NCI-H1694 treated with DMSO at 0.1 percent for 48 hours (cell line): ENCODE results near the gene TKT.

ENCODE experiments used
- DNase-seq: peaks from one replicate; lab custom pipeline; 2025; lab: John Stamatoyannopoulos, UW

TKT gene

GRCh38 chr3:53240989-53241972, 14.5 kb downstream of the TKT start:
- no peak for DNase-seq

DNA sequence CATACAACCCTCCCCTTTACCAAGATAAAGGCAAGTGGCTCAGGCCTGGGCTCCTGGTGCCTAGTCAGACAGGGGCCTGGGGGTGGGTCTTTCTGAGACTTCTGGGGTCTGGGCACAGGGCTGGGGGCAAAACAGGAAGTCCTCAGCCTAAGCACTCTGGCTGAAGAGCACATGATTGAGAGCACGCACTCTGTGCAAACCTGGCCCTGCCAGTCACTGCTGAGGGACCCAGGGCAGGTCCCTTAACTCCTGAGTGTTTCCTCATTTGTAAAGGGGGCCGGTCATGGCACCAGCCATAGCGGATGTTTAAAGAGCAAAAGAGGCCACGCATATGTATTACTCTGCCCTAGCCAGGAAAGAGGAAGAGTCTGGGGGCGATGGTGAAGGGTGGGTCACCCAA, 16.0 kb downstream of the TKT start:
- no peak for DNase-seq

DNA sequence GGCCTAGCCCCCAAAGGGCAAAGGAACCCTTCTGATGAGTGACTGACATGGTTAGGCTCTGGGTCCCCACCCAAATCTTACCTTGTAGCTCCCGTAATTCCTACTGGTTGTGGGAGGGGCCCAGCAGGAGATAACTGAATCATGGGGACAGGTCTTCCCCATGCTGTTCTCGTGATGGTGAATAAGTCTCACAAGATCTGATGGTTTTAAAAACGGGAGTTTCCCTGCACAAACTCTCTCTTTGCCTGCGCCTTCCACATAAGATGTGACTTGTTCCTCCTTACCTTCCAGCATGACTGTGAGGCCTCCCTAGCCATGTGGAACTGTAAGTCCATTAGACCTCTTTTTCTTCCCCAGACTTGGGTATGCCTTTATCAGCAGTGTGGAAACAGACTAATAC, 16.9 kb downstream of the TKT start:
- DNase-seq, result no peak

DNA sequence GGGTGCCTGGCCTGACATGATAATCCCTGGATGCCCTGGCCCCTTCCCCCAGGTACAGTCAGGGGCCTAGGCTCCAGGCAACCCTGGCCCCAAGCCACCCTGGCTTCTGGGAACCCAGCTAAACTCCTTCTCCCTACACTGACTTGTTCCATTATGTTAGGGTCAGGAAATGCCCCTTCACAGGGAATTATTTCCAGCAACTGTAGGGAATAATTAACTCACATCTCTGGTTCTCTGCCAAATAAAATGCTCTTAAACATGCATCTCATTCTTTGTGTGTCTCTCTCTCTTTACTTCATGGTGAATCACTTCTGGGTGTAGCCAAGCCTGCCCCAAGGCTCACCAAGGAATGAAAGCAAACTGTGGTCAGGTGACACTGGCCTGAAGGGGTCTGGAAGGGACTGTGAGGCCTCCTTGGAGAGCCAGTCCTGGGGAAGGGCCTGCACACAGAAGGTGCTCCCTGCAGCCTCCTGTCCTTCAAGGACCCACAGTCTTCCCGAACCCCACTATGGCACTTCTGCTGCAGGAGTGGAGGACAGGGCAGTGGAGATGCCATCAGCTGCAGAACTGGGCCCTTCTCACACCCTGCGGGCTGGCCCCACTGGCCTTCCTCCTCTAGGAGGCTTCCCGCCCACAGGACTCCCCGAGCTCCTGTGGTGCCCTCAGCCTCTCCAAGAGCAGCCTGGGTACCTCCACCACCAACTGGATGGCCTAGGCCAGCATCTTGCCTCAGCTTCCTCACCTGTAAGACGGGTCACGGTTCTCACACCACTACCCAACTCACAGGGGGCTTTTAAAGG, 17.6 kb downstream of the TKT start:
- DNase-seq, result no peak

GRCh38 chr3:53236112-53236841, 19.5 kb downstream of the TKT start:
- no peak for DNase-seq

GRCh38 chr3:53235545-53235944, 20.3 kb downstream of the TKT start:
- no peak for DNase-seq

DNA sequence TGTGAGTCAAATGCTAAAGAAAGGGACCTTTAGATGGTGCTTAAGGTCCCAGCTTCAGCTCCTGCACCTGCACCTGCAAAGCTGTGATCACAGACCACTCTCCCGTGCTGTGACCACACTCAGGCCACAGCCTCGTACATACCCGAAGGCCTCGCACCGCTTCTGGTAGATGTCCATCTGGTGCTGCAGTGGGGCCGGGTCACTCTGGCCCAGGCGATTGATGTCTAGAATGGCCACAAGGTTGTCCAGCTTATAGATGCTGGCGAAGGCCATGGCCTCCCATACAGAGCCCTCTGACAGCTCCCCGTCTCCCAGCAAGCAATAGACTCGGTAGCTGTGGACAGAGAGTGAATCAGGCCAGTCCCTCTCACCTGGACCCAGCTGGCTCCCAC, 21.0 kb downstream of the TKT start:
- DNase-seq, result no peak

DNA sequence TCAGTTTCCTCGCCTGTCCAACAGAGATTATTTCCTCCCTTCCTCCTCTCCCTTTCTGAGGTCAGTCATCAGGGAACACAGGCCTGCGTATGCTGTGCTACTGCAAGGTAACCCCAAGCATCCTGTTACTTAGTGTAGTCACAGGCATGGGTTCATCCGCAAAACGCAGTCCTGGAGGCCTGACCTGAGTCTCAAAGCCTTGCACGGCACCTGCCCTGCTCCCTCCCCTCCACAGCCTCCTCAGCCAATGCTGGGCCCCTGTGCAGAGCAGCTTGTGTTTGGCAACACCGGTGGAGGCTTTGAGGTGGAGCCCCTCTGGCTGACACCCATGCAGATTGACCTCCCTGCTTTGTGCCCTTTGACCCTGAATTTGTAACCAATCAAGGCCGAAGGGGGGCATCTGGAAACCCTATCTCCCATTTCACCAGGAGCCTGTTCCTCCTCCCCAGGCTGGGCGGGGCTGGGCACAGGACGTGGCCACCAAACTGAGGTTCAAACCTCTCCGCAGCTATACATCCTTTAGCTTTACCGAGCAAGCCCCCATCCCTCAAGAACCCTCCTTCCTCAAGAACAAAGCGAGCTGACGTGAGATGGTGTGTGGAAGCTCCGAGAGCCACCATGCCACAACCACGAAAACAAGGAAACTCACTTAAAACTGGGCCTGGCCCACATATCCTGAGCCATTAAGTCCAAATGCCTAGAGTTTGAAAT, 21.5 kb downstream of the TKT start:
- no peak for DNase-seq

- no peak for DNase-seq
Observed at GRCh38 chr3:53232641-53233377, 23.0 kb downstream of the TKT start.

DNA sequence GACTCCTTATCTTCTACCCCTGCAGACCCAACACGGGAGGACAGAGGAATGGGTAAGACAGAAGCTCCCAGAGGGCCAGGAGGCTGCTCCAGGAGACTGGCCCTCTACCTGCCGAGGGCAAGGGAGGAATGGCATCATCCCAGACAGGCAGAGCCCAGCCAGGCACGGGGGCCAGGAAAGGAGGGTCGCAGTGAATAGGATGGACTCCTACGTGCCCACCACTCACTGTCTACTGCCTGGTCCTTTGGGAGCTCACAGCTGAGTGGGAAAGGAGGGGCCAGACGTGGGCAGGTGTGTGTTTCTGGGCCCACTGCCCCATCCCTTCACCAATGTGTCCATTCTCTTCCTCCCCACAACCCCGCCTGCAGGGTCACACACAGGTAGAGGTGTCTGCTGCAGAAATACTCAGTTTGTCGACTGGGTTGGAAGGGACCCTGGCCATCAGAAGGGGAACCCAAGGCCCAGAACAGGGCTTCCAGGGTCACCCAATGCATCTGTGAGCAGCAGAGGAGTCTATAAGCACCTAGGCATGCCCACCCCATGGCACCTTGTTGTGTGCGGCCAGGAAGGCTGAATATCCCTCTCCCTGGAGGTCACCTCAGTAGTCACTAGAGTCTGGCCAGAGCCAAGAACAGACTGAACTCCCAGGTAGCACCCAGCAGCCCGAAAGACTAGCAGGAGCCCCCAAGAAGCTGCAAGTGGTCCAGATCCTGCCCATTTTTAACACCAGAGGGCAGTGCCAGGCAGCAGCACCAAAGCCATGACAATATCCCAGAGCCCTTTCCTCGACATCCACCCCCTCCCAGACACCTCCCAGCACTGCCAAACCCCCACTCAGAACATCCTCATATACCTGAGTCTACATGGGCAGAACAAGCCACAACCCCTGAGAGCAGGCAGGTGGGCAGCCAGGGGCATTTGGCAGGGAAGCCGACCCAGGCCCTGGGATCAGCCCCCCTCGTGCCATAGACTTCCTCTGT, 24.0 kb downstream of the TKT start:
- no peak for DNase-seq

DNA sequence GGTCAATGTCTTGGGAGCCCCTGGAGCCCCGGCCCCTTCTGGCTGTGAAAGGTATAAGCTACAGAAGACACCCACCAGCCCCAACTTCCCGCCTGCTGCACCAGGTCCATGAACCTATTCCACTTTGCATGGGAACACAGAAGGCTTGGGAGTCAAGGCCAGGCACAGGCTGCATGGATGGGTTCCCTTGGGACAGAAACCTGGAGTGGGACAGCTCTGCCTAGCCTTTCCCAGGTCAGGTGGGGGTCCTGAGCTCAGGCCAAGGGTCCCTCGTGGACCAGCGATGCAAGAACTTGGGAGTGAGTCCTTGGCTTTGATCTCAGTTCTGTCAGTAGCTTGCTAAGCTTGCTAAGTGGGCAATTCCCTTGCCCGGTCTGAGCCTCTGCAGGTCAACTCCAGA, 25.0 kb downstream of the TKT start:
- DNase-seq, result no peak

DNA sequence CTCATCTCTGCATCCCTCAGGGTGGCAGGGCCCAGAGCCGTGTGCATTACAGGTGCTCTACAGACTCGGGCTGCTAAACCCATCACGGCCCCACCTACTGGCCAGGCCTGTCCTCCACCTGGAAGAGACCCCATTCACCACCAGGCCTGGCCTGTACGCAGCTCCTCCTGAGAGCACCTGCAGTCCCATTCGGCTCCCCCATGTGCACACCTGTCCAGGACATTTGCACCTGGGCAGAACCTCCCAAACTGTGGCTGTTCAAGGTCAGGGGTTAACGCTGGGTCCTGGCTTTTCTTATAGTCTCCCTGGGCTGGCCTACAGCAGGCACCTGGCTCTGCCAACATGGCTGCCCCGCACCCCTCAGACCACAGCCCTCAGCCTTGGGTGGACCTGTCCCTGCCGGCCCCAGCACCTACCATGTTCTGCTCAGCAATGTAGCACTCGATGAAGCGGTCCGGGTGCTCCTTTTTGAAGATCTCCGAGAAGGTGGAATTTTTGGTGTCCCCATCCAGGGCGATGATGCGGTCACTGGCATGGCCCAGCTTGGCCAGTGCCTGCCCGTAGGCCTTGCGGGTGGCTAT, 25.7 kb downstream of the TKT start:
- no peak for DNase-seq

DNA sequence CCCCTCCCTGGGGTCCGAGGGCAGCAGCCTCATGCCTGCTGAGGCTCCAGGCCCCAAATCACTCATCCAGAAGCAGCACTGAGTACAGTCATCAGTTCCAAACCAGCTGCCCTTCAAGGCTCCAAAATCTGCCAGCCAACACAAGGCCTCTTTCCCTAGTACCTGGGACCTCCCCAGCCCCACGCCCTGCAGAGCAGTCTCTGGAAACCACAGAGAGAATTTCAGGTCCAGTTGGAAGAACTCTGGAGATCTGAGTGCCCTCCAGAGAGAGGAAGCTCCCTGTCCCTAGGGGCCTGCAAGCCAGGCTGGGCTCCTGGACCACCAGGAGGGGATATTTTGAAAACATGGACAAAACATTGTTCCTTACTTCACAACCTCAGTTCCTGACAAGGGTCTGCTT, 26.2 kb downstream of the TKT start:
- DNase-seq, result no peak

- no peak for DNase-seq
Observed at GRCh38 chr3:53229171-53229570, 26.7 kb downstream of the TKT start.

GRCh38 chr3:53227993-53228885, 27.6 kb downstream of the TKT start:
- DNase-seq, result no peak

DNA sequence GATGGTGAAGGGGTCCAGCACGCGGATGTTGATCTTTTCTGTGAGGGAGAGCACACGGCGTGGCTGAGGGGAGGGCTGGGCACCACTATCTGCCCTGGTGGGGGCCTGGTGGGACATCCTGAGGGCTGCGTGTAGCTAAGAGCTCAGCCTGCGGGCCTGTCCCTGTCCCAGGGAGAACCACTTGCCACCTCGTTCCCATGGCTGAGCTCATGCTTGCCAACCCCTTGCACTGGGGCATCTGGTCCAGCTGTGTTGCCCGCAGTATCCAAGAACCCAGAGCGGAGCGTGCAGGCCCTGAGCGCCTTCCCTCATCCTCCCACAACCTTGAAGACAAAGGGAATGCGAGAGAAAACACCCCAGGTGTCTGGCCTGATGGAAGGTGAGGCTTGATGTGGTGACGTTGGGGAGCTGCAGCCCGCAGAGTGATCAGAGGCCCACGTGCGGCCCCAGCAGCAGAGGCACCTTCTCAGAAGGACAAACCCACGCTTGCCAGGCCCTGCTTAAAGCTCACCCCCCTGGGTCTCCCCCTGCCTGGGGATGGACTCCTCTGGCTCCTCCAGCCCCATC, 28.9 kb downstream of the TKT start:
- no peak for DNase-seq

DNA sequence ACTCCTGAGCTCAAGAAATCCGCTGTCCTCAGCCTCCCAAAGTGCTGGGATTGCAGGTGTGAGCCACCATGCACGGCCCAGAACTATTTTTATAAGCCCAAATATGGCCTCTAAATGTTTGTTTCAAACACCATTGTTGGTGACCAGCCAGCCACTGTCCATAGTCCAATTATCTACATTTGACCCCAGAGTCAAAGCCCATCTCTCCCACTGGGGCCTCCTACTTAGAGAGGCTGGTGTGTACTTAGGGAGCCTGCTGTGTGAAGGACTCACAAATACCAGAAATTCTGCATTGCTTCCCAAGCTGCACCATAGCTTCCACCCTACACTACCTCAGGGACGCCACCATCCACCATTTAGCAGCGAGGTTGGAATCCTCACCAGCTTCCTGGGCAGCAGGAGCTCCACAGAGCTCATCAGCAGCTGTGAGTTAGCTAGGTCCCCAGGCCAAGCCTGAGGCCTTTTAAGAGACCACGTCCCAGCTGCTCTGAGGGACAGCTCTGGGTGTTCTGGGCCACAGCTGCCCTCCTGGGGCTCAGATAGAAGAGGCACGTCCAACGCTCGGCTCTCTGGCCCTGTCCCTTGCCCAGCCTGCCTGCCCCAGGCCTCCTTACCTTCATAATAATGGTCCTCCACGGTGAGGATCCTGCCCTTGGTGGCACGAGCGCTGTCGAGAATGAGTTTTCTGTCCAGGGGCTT, 29.5 kb downstream of the TKT start:
- DNase-seq, result no peak
